Memory B cell (primary cell): ENCODE data around the gene NEURL4.
"Not testable (repeated sequence)": the region's sequence is repeated elsewhere in the genome, so short reads cannot be mapped to it uniquely, and the experiment has no call there.

ENCODE experiments used
- ATAC-seq: fragments of 150-1000 bp; cut with Tn5 transposase; 2 replicates; pipeline ENCODE4 v1.10.0; 2021; ENCODE audit warnings: low read depth, mild to moderate bottlenecking, moderate library complexity
- DNase-seq, 2 donors: peaks; one replicate each; pipeline ENCODE4 v3.0.0; 2022; ENCODE audit warnings: low spot score in 2 of 2
- H3K27ac Mint-ChIP-seq: one replicate; pipeline ENCODE4 v1.8.0; 2022; ENCODE audit warnings: mild to moderate bottlenecking, moderate library complexity, mixed read lengths
- H3K27me3 Mint-ChIP-seq: one replicate; pipeline ENCODE4 v1.8.0; 2022; ENCODE audit warnings: mixed read lengths
- H3K36me3 Mint-ChIP-seq: one replicate; pipeline ENCODE4 v1.8.0; 2022; ENCODE audit warnings: mild to moderate bottlenecking, mixed read lengths
- H3K4me1 Mint-ChIP-seq: one replicate; pipeline ENCODE4 v1.8.0; 2022; ENCODE audit warnings: mixed read lengths
- H3K4me3 Mint-ChIP-seq: one replicate; pipeline ENCODE4 v1.8.0; 2022; ENCODE audit warnings: mild to moderate bottlenecking, moderate library complexity, mixed read lengths
- H3K9me3 Mint-ChIP-seq: one replicate; pipeline ENCODE4 v1.8.0; 2022; ENCODE audit warnings: mixed read lengths

Gene NEURL4

GRCh38 chr17:7354262-7354843, 25.2 kb upstream of the NEURL4 start:
- no peaks in the 10 kb centered on the region for H3K9me3 Mint-ChIP-seq
- H3K27ac Mint-ChIP-seq, result peak overlapping the region; percentile 54
- no peaks in the 10 kb centered on the region for H3K36me3 Mint-ChIP-seq
- ATAC-seq, result no peak
- peaks cover 26% of the 10 kb centered on the region for H3K4me1 Mint-ChIP-seq
- H3K27me3 Mint-ChIP-seq, result no peaks in the 10 kb centered on the region
- DNase-seq, result no peak
- no peak overlapping the region for H3K4me3 Mint-ChIP-seq

- peaks cover 30% of the 10 kb centered on the region for H3K4me1 Mint-ChIP-seq
Measured at GRCh38 chr17:7352910-7353635, 23.9 kb upstream of the NEURL4 start.

GRCh38 chr17:7352503-7352889, 23.4 kb upstream of the NEURL4 start:
- H3K36me3 Mint-ChIP-seq, result peaks cover 4% of the 10 kb centered on the region
- ATAC-seq, result no peak
- no peaks in the 10 kb centered on the region for H3K9me3 Mint-ChIP-seq
- no peaks in the 10 kb centered on the region for H3K27me3 Mint-ChIP-seq
- DNase-seq, result no peak
- H3K27ac Mint-ChIP-seq, result peak overlapping the region; percentile 90
- peaks cover 30% of the 10 kb centered on the region for H3K4me1 Mint-ChIP-seq
- H3K4me3 Mint-ChIP-seq, result peak overlapping the region; percentile 96

More at GRCh38 chr17:7352910-7353635, 23.9 kb upstream of the NEURL4 start:
- DNase-seq, result no peak
- ATAC-seq, result no peak
- Mint-ChIP-seq H3K27ac (peak overlapping the region; percentile 90), H3K36me3 (peaks cover 3% of the 10 kb centered on the region), H3K9me3 (no peaks in the 10 kb centered on the region), H3K27me3 (no peaks in the 10 kb centered on the region), H3K4me3 (peak overlapping the region; percentile 96)

GRCh38 chr17:7351665-7352502, 22.7 kb upstream of the NEURL4 start, which contains the start of gene KCTD11:
Gene KCTD11, plus strand, starts transcription at chr17:7352162.
- Mint-ChIP-seq H3K4me1 (peaks cover 30% of the 10 kb centered on the region), H3K4me3 (peak within 1 kb of the TSS; percentile 96), H3K9me3 (no peaks in the 10 kb centered on the region), H3K36me3 (peaks cover 8% of the 10 kb centered on the region), H3K27ac (peak within 1 kb of the TSS; percentile 90), H3K27me3 (no peaks in the 10 kb centered on the region)
- ATAC-seq, result peak; percentile 42
- peak; percentile 50 to 68 for DNase-seq

- no peak for ATAC-seq
- no peak for DNase-seq
- Mint-ChIP-seq H3K4me3 (no peak overlapping the region), H3K27me3 (no peaks in the 10 kb centered on the region), H3K36me3 (peaks cover 12% of the 10 kb centered on the region), H3K9me3 (no peaks in the 10 kb centered on the region), H3K27ac (peak overlapping the region; percentile 88), H3K4me1 (peaks cover 22% of the 10 kb centered on the region)
Measured at GRCh38 chr17:7348478-7349242, 19.5 kb upstream of the NEURL4 start.

- Mint-ChIP-seq H3K9me3 (no peaks in the 10 kb centered on the region), H3K4me1 (peaks cover 24% of the 10 kb centered on the region), H3K27ac (no peak overlapping the region), H3K4me3 (no peak overlapping the region), H3K36me3 (peaks cover 15% of the 10 kb centered on the region), H3K27me3 (no peaks in the 10 kb centered on the region)
- ATAC-seq, result no peak
- no peak for DNase-seq
Measured at GRCh38 chr17:7347630-7348477, 18.7 kb upstream of the NEURL4 start.

GRCh38 chr17:7346761-7347614, 17.9 kb upstream of the NEURL4 start:
- ATAC-seq (no peak), DNase-seq (no peak)
- Mint-ChIP-seq H3K27ac (no peak overlapping the region), H3K4me3 (no peak overlapping the region), H3K36me3 (peaks cover 15% of the 10 kb centered on the region), H3K9me3 (no peaks in the 10 kb centered on the region), H3K4me1 (peaks cover 18% of the 10 kb centered on the region), H3K27me3 (no peaks in the 10 kb centered on the region)

- Mint-ChIP-seq H3K36me3 (peaks cover 22% of the 10 kb centered on the region), H3K27me3 (no peaks in the 10 kb centered on the region), H3K27ac (peak overlapping the region; percentile 47), H3K4me3 (no peak overlapping the region), H3K9me3 (no peaks in the 10 kb centered on the region), H3K4me1 (peaks cover 14% of the 10 kb centered on the region)
- ATAC-seq (no peak), DNase-seq (no peak)
Measured at GRCh38 chr17:7343250-7343649, 14.1 kb upstream of the NEURL4 start.

GRCh38 chr17:7341842-7342241, 12.7 kb upstream of the NEURL4 start:
- no peak overlapping the region for H3K4me3 Mint-ChIP-seq
- DNase-seq (no peak), ATAC-seq (no peak)
- peaks cover 17% of the 10 kb centered on the region for H3K36me3 Mint-ChIP-seq
- H3K9me3 Mint-ChIP-seq, result no peaks in the 10 kb centered on the region
- no peaks in the 10 kb centered on the region for H3K27me3 Mint-ChIP-seq
- H3K27ac Mint-ChIP-seq, result no peak overlapping the region
- peaks cover 24% of the 10 kb centered on the region for H3K4me1 Mint-ChIP-seq

GRCh38 chr17:7340179-7340578, 11.0 kb upstream of the NEURL4 start:
- Mint-ChIP-seq H3K4me1 (peaks cover 34% of the 10 kb centered on the region), H3K36me3 (peaks cover 16% of the 10 kb centered on the region), H3K9me3 (no peaks in the 10 kb centered on the region), H3K27ac (no peak overlapping the region), H3K4me3 (no peak overlapping the region), H3K27me3 (no peaks in the 10 kb centered on the region)
- DNase-seq (no peak), ATAC-seq (no peak)

GRCh38 chr17:7337600-7337999, 8.5 kb upstream of the NEURL4 start:
- peaks cover 38% of the 10 kb centered on the region for H3K4me1 Mint-ChIP-seq

More at GRCh38 chr17:7337600-7337999, 8.5 kb upstream of the NEURL4 start:
- H3K9me3 Mint-ChIP-seq, DNase-seq, H3K27me3 Mint-ChIP-seq: not testable (repeated sequence)
- peak; percentile 17 for ATAC-seq
- H3K4me3 Mint-ChIP-seq, result peak overlapping the region; percentile 88
- H3K36me3 Mint-ChIP-seq, result peaks cover 10% of the 10 kb centered on the region
- peak overlapping the region; percentile 93 for H3K27ac Mint-ChIP-seq
